ENCODE measurements around the gene PA2G4.

GRCh38 chr12:56126732-56127239 lies 22.4 kb downstream of the PA2G4 start:
- TF ChIP-seq POLR2AphosphoS5 (IDR thresholded peaks at IDR 0.05; ENCODE audit: low read depth, low read length) (no peak), TAF1 (IDR thresholded peaks at IDR 0.05; ENCODE audit: borderline replicate concordance, low read depth, low read length) (no peak)

Measured in GM12892 (cell line).